ENCODE data around the gene RNASEH2B. TPM values are rescaled to one million over a fixed set of nuclear protein-coding genes. Genes with fewer than 3 reads are reported as not detected.

The RNASEH2B gene
- total and polyA plus RNA-seq, 2 of the 8 experiments (the other 6 are each of a cell fraction or from before 2014, with no cell fraction given) = 19.3 to 43.9 TPM

DNA sequence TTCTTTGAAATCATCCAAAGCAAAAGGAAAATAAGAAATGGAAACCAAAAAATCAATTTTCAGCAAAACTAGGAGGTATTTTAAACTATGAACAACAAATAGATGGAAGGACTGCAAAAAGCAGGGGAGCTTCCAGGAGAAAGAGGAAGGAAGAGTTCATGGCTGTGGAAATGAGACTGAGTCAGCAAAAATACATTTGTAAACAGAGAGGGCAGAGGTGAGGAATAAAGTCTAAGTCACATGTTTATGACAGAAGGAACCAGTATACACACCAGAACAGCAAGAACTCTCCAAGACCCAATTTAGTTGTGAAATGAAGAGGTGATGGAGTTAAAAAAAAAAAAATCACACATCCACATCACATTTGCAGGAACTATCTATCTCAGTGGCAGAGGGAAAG, 69.6 kb downstream of the RNASEH2B start:
- no peaks in the 10 kb centered on the region for H3K36me3 ChIP-seq (ENCODE audit: control insufficient read depth in 2 of 4, insufficient read depth in 4 of 4, low read length in 3 of 4)
- H2BK20ac ChIP-seq (ENCODE audit: low read length) = no peak overlapping the region
- no peaks in the 10 kb centered on the region for H3K27me3 ChIP-seq (replicated peaks in 1 of 4; ENCODE audit: control insufficient read depth in 3 of 4, extremely low read depth in 1 of 4, insufficient read depth in 3 of 4, low read length in 3 of 4)
- H3K27ac ChIP-seq (ENCODE audit: low read depth, low read length) = no peak overlapping the region
- H4K8ac ChIP-seq (ENCODE audit: extremely low read depth, insufficient read depth, low read length) = no peak overlapping the region
- no peak overlapping the region for H4K5ac ChIP-seq (ENCODE audit: insufficient read length, low read depth, low read length)
- H2BK12ac ChIP-seq (ENCODE audit: low read depth, low read length) = no peak overlapping the region
- H3K9ac ChIP-seq (replicated peaks in 1 of 4; ENCODE audit: extremely low read depth in 1 of 4, low read depth in 3 of 4, low read length in 3 of 4) = no peak overlapping the region
- DNase-seq (ENCODE audit: low read depth in 1 of 2, low spot score in 2 of 2) (no peak), FAIRE-seq (no peak)
- H2BK15ac ChIP-seq (ENCODE audit: low read length) = no peak overlapping the region
- H3K4me2 ChIP-seq (ENCODE audit: insufficient read depth in 1 of 2, low read depth in 2 of 2, low read length in 2 of 2) = no peak overlapping the region
- 0 out of 2 replicates have a peak, but pooled peaks cover 3% of the 10 kb centered on the region for H3K79me1 ChIP-seq (ENCODE audit: low read depth, low read length)
- POLR2A ChIA-PET (ENCODE audit: partially characterized antibody) = interaction anchor here (1.1 kb wide), 1 partner anchor 10 kb away, joined by 3 read pairs; no protein-coding TSS in a partner anchor
- H3K4me1 ChIP-seq (replicated peaks in 1 of 4; ENCODE audit: control insufficient read depth in 3 of 4, insufficient read depth in 4 of 4, low read length in 3 of 4) = no peaks in the 10 kb centered on the region; a peak in 1 of 7 replicates
- H2BK5ac ChIP-seq (ENCODE audit: low read depth, low read length) = no peak overlapping the region
- no peak overlapping the region for H3K23ac ChIP-seq (ENCODE audit: insufficient read length)
- H3K18ac ChIP-seq (ENCODE audit: extremely low read depth, low read length) = no peak overlapping the region
- no peak overlapping the region for H3K4me3 ChIP-seq (ENCODE audit: extremely low read depth in 1 of 4, insufficient read depth in 2 of 4, low read depth in 3 of 4, low read length in 4 of 4)
- H3K79me2 ChIP-seq (ENCODE audit: control insufficient read depth in 1 of 2, insufficient read depth in 2 of 2, low read length in 2 of 2) = no peaks in the 10 kb centered on the region
- no peaks in the 10 kb centered on the region for H3K23me2 ChIP-seq (ENCODE audit: low read depth, low read length)
- no peak overlapping the region for H2AK5ac ChIP-seq (ENCODE audit: low read depth, low read length)
- TF ChIP-seq MAFK (IDR thresholded peaks at IDR 0.05; ENCODE audit: low read depth, low read length) = 0 out of 2 replicates have a peak, but pooled peaks have one; percentile 21
- TF ChIP-seq BACH1 (IDR thresholded peaks at IDR 0.05; ENCODE audit: low read length) = no peak
- CTCF ChIA-PET (ENCODE audit: partially characterized antibody) = interaction anchor here (0.6 to 1.9 kb wide), 4 partner anchors 9 to 252 kb away, joined by 3 to 5 read pairs (median 3); no protein-coding TSS in a partner anchor
- no peaks in the 10 kb centered on the region for H4K20me1 ChIP-seq (replicated peaks in 1 of 2; ENCODE audit: control insufficient read depth in 1 of 2, insufficient read depth in 2 of 2, low read length in 2 of 2)
- no peak overlapping the region for H3K4ac ChIP-seq (replicated peaks; ENCODE audit: insufficient read length, low read depth, low read length)
- H2BK120ac ChIP-seq (replicated peaks; ENCODE audit: low read depth, low read length) = no peak overlapping the region
- H2AFZ ChIP-seq (ENCODE audit: low read length) = no peak overlapping the region
- no peak overlapping the region for H3K56ac ChIP-seq (replicated peaks; ENCODE audit: insufficient read length, low read depth, low read length)
- H3K14ac ChIP-seq (ENCODE audit: insufficient read length) = no peak overlapping the region
- H4K91ac ChIP-seq (replicated peaks; ENCODE audit: insufficient read length, low read length) = no peak overlapping the region
- peaks cover 0 to 6% of the 10 kb centered on the region in 2 experiments; a peak in 1 of 4 replicates for H3K9me3 ChIP-seq (ENCODE audit: insufficient read depth in 2 of 2, low read depth in 1 of 2, low read length in 1 of 2)

Measured in H1 (cell line).